GM15510 (cell line): ENCODE measurements around the gene KDM1A.

ENCODE experiments used
- POLR2A ChIP-seq: IDR thresholded peaks from 3 replicates; pipeline ENCODE4 v1.6.1; 2011; ENCODE audit warnings: borderline replicate concordance; ENCODE audit not compliant: insufficient read length; ENCODE audit errors: extremely low read depth

KDM1A gene

DNA sequence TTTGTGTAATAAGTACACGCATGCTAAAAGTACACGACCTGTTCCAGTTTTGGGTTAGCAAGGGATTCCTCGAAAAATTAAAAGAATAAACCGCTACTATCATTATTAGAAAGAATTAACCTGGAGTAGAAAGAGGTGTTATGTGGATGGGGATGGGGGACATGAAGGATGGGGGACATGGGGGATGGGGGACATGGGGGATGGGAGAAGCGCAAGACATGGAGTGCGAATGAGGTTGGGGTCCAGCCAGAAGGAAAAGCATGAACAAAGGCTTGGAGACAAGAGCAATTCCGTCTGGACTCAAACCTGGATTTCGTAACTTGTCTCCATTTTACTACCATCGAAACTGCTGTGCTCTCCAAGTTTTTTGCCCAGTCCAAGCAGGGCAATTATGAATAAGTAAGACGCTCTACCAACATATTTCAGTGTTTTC is 591 bp upstream of the KDM1A start:
- no peak for TF ChIP-seq POLR2A

DNA sequence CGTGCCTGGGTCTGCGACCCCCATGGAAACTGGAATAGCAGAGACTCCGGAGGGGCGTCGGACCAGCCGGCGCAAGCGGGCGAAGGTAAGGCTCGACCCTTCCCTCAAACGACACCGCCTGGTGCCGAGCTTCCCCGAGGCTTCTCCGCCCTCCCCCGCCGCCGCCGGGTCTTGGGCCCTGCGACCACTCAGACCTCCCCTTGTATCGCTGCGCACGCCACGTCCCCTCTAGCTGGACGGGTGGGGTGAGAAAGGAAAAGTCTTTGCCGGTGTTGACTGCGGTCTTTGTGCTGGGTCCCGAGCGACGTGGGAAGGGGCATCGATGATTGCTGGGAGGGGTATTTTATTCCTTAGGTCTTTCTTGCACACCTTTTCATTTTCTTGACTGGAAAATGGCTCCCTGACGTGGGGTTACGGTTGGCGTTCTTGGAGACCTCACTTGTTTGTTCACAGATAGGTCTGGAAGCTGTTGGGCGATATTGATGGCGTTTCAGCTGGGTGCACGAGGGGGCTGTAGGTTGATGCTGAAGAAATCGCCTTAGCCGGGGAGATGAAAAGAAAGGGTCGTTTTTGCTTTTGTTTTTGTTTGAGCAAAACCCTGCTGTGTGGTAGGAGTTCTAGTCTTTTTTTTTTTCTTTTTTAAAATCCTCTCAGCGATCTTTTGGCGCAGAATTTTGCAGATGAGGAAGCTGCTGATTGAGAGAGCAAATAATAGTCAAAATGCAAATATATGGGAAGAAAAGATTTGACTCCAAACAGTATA is 776 bp downstream of the KDM1A start:
- no peak for TF ChIP-seq POLR2A

DNA sequence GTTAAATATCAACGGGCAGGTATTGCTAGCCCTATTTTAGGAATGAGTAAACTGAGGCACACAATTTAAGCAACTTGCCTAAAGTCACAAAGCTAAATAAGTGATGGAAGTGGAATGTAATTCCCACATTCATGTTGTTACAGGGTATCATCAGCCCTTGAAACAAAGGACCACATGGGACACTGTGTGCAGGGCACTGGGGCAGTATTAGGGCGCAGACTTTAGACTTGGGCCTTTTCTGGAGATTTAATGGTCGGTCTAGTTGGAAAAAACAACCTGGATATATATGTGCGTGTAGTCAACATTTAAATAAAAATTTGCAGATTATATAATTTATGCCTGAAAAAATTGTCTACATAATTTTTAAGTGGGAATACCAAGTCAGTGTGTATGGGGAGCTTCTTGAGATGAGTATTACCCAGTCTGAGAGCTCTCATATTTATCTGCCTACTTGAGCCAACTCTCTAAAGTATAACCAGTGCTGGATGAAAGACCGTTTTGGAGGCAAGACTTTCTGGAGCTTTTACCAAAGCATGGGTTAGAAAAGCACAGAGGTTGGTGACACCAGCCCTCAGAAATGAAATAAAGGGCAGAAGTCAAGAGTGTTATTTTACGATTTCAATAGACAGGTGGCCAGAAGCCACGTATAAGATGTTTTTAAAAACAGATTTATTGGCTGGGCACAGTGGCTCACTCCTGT is 1.6 kb downstream of the KDM1A start:
- TF ChIP-seq POLR2A: no peak

DNA sequence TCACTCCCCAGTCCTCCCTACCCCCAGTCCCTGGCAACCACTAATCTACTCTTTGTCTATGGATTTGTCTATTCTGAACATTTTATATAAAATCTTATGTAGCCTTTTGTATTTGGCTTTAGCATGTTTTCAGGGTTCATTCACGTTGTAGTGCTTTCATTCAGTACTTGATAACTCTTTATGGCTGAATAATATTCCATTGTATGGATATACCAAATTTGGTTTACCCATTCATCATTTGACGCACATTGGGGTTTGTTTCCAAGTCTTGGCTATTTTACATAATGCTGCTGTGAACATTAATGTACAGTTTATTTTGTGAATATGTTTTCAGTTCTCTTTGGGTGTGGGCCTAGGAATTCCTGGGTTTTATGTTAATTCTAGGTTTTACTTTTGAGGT is 2.6 kb downstream of the KDM1A start:
- TF ChIP-seq POLR2A: no peak

DNA sequence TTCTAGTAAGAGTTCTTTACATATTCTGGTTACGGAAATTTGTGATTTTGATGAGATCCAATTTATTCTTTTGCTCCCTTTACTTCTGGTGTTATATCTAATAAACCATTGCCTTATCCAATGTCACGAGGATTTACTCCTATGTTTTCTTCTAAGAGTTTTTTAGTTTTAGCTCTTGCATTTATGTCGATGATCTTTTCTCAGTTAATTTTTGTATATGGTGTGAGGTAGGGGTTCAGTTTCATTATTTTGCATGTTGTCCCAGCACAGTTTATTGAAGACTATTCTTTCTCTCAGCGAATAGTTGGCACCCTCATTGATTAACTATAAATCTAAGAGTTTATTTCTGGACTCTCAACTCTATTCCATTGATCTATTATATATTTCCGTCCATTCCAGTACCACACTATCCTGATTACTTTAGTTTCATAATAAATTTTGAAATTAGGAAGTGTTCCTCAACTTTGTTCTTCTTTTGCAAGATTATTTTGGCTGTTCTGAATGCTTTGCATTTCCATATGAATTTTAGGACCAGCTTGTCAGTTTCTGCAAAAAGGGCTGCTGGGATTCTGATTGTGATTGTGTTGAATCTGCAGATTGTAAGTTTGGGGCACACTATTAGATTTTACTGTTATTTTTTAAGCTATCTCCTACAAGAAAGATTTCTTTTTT is 4.0 kb downstream of the KDM1A start:
- TF ChIP-seq POLR2A: no peak

DNA sequence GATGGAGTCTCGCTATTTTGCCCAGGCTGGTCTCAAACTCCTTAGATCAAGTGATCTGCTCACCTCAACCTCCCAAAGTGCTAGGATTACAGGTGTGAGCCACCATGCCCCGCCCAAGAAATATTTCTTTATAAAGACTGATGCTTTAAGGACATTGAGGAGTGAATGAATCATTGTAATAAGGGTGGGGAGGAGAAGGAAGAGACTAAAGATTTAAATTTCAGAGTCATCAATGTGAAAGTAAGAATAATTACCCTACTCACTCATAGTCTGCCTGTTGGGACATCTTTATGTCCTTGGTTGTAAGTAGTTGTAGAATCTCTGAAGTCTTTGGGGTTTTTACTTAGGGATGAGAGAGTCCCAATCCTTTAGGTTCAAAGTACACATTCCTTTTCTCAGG is 7.3 kb downstream of the KDM1A start:
- no peak for TF ChIP-seq POLR2A

DNA sequence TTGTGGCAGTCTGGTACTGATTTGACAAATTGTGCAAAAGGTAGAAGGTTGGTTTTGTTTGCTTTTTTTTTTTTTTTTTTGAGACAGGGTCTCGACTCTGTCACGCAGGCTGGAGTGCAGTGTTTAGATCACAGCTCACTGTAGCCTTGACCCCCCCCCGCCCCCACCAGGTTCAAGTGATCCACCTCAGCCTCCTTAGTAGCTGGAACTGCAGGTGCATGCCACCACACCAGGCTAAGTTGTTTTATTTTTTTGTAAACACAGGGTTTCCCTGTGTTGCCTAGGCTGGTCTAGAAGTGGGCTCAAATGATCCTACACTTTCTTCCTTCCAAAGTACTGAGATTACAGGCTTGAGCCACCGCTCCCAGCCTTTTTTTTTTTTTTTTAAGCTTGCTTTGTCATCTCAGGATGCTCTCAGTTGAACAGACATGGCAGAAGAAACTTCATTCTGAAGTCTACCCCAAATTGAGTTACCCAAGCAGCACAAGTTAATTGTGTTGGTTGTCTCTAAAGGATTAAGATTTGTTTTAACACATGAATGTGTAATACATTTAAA is 8.2 kb downstream of the KDM1A start:
- TF ChIP-seq POLR2A: no peak

DNA sequence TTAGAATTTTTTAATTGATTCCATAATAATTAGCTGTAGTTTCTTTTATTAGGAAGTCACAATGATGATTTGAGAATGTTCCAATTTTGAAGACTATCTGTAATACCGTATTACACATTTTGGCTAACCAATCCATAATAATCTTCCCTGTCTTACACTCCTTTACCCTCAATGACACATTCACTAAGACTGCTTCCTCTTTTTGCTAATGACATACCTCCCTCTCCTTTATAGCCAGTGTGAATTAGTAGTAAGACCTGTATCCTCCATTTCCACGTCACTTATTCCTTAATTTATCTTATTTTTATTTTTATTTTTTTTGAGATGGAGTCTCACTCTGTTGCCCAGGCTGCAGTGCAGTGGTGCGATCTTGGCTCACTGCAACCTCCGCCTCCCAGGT is 10.1 kb downstream of the KDM1A start:
- TF ChIP-seq POLR2A: no peak

DNA sequence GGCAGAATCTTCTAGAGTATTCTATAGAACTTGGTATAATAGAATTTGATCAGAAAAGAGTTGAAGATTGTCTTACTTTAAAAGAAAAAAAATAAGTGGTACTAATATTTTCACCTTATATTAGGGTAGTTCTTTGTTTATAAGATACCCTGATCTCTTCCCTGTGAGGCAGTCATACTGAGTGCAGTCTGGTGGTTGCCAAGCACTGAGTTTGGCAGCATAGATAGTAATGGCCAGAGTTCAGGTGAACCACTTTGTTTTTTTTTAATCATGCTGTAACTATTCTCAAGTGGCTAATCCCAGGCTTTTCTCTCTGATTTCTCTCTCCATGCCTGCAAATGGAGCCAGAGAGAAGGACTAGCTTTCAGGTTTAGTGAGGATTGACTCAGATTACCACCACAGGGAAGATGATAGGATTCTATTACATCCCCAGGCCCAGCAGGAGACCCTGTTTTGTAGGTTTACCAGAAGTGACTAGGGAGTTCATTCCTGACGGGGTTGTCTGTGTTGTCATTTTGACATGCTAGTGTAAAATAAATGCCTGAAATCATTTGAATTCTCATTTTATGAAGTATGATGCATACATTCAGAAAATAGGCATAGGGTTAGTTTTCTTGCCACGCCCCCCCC is 16.7 kb downstream of the KDM1A start:
- TF ChIP-seq POLR2A: no peak

DNA sequence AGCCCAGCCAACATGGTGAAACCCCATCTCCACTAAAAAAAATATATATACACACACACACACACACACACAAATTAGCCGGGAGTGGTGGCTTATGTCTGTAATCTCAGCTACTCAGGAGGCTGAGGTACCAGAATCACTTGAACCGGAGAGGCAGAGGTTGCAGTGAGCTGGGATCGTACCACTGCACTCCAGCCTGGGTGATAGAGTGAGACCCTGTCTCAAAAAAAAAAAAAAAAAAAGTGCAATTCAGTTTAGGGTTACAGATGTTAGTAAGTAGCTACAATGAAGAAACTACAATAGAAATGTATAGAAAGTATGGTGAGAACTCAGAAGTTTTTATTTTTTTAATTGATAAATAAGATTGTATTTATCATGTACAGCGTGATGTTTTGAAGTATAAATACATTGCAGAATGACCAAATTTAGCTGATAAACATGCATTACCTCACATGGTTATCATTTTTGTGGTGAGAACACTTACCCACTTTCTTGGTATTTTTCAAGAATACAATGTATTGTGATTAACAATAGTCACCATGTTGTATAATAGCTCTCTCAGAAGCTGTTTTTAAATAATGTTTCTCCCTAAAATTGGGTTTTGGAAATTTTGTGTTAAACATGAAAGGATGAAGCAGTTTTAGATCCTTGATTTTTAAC is 17.9 kb downstream of the KDM1A start:
- TF ChIP-seq POLR2A: no peak

DNA sequence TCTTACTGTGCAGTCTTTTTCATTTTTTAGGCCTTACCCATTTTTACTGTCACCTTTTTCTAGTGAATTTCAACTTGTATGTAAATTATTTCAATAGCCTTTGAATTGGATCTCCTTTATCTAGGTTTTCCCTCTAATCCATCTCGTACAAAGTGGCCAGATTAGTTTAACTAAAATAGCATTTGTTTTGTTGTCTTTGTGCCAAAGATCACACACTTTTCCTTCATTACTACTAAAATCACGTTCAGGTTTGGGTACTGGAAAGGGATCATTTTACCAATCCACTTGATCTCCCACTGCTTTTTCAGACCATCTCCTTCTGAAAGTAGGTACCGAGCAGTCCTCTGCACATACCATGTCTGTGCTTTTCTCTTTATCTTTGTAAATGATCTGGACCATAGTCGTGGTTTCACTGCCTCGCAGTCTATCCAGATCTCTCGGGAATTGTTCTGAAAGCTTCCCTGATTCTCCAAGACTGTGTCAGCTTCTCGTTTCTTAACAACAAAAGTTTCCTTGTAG is 20.1 kb downstream of the KDM1A start:
- TF ChIP-seq POLR2A: no peak

DNA sequence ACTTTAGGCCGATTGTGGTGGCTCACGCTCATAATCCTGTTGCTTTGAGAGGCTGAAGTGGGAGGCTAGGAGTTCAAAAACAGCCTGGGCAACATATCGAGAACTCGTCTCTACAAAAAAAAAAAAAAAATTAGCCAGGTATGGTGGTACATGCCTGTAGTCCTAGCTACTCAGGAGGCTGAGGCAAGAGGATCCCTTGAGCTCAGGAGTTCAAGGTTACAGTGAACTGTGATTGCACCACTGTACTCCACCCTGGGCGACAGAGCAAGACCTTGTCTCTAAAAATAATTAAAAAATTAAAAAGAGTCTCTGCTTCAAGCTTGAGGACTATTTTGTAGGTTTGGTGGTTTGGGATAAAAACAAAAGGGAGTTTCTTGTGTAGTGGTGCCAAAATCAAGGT is 21.2 kb downstream of the KDM1A start:
- no peak for TF ChIP-seq POLR2A

DNA sequence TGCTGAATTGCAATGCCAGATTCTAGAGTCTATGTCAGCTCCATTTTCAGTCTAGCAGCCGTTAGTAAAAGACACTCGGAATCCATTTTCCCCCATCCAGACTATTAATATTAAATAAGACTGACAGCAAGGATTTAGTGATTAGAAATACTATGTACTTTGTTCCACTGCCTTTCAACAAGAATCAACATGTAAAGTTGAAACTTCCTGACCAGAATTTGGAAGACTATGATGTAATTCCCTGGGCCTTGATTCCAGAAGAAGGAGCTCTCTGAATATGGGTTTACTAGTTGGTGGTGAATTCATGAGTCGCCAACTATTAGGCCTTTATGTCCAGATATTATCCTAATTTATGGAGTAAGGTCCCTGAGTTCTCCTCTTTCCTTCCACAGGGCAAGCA is 24.8 kb downstream of the KDM1A start:
- no peak for TF ChIP-seq POLR2A

DNA sequence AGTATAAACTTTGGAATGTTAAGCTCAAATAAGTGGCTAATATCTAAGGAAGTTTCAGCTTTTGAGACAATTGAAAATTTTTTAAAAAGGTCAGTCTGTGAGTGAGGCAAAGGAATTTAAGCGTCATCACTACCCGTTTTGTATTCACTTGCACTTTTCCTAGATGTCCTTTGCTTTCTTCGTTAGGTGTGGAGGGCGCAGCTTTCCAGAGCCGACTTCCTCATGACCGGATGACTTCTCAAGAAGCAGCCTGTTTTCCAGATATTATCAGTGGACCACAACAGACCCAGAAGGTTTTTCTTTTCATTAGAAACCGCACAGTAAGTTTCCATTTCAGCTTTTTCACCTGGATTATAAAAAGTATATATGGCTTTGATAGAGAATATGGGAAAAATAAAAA is 30.9 kb downstream of the KDM1A start:
- TF ChIP-seq POLR2A: no peak
